ENCODE measurements around the gene PIK3R5. TPM values are rescaled to one million over a fixed set of nuclear protein-coding genes. Genes with fewer than 3 reads are reported as not detected.

The PIK3R5 gene
- total RNA-seq, 1 donor from 2014 or later: 0.29 TPM

GRCh38 chr17:8831234-8831849 is 134.2 kb downstream of the PIK3R5 start:
- Mint-ChIP-seq H3K27ac (no peak overlapping the region), H3K9me3 (no peaks in the 10 kb centered on the region), H3K27me3 (peaks cover 5% of the 10 kb centered on the region), H3K4me3 (no peak overlapping the region), H3K4me1 (ENCODE audit: unreplicated experiment) (peaks cover 5% of the 10 kb centered on the region), H3K36me3 (no peaks in the 10 kb centered on the region)
- TF ChIP-seq, protein P1, sequence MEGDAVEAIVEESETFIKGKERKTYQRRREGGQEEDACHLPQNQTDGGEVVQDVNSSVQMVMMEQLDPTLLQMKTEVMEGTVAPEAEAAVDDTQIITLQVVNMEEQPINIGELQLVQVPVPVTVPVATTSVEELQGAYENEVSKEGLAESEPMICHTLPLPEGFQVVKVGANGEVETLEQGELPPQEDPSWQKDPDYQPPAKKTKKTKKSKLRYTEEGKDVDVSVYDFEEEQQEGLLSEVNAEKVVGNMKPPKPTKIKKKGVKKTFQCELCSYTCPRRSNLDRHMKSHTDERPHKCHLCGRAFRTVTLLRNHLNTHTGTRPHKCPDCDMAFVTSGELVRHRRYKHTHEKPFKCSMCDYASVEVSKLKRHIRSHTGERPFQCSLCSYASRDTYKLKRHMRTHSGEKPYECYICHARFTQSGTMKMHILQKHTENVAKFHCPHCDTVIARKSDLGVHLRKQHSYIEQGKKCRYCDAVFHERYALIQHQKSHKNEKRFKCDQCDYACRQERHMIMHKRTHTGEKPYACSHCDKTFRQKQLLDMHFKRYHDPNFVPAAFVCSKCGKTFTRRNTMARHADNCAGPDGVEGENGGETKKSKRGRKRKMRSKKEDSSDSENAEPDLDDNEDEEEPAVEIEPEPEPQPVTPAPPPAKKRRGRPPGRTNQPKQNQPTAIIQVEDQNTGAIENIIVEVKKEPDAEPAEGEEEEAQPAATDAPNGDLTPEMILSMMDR (conservative IDR thresholded peaks at IDR 0.05): no peak
- peak; percentile 34 for DNase-seq (ENCODE audit: extremely low spot score, unreplicated experiment)

DNA sequence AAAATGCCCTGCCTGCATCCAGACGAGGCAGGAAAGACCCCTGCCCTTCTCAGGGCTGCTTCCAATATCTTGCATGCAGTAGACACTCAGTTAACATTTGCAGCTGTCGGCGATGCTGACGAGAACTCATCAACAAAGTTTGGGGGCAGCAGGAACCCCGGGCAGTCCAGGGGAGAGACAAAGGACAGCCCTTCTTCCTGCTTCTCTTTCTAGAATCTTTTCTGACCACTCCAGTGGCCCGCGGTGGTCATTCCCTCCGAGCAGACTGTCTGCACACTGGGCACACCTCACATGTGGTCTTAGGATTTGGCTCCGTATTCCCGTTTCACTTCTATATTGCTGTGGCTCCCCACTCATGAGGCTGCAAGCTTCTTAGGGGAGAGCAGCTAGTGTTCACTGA is 135.4 kb downstream of the PIK3R5 start:
- peak; percentile 43 for DNase-seq (ENCODE audit: extremely low spot score, unreplicated experiment)
- Mint-ChIP-seq H3K4me1 (ENCODE audit: unreplicated experiment) (peaks cover 5% of the 10 kb centered on the region), H3K27ac (no peak overlapping the region), H3K9me3 (no peaks in the 10 kb centered on the region), H3K27me3 (no peaks in the 10 kb centered on the region), H3K36me3 (no peaks in the 10 kb centered on the region), H3K4me3 (no peak overlapping the region)
- TF ChIP-seq, protein P1 (conservative IDR thresholded peaks at IDR 0.05): no peak

DNA sequence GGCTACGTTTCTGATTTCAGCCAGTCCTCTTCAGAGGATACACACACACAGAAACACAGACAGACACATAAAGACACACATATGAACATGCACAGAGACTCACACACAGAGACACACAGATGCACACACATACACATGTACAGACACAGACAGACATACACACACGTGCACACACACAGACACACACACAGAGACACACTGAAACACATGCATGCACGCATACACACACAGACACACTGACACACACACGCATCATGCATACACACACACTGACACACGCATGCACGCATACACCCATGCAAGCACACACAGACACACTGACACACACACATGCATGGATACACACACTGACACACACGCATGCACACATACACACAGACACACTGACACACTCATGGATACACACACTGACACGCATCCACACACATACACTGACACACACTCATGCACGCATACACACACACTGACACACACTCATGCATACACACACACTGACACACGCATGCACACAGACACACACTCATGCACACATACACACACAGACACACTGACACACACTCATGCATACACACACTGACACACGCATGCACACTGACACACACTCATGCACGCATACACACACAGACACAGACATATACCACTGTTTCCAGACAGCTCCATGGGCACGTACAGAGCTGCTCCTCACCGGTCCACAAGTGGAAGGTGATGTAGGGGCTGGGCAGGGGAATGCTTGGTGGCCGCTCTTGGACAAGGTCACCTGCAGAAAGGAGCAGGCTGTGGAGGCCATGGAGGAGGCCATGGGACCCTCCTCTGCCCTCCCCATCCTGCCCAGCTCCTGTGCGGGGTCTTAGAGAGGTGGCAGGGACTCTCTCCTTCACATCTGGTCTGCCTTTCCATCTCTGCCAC is 136.2 kb downstream of the PIK3R5 start:
- peak; percentile 37 for DNase-seq (ENCODE audit: extremely low spot score, unreplicated experiment)
- Mint-ChIP-seq H3K27ac (no peak overlapping the region), H3K4me1 (ENCODE audit: unreplicated experiment) (peaks cover 5% of the 10 kb centered on the region), H3K36me3 (no peaks in the 10 kb centered on the region), H3K9me3 (no peaks in the 10 kb centered on the region), H3K4me3 (no peak overlapping the region), H3K27me3 (no peaks in the 10 kb centered on the region)
- TF ChIP-seq, protein P1 (conservative IDR thresholded peaks at IDR 0.05): no peak

Other genes starting within 250 kb of the PIK3R5 start
- not detected in 2 replicates for gene CCDC42, start 220.9 kb downstream of the PIK3R5 start, total RNA-seq (ENCODE audit: low replicate concordance)
- gene SPDYE4, start 207.2 kb downstream of the PIK3R5 start, total RNA-seq (ENCODE audit: low replicate concordance): not detected in 2 replicates
- gene MFSD6L, start 166.3 kb downstream of the PIK3R5 start, total RNA-seq (ENCODE audit: low replicate concordance): 3.1 and 3.6 TPM in 2 replicates
- gene PIK3R6, start 98.0 kb downstream of the PIK3R5 start, total RNA-seq (ENCODE audit: low replicate concordance): not detected in 2 replicates
- 10.7 and 17.4 TPM in 2 replicates for gene NTN1, start 55.8 kb upstream of the PIK3R5 start, total RNA-seq (ENCODE audit: low replicate concordance)